ENCODE measurements around the gene PRF1.

Gene PRF1

DNA sequence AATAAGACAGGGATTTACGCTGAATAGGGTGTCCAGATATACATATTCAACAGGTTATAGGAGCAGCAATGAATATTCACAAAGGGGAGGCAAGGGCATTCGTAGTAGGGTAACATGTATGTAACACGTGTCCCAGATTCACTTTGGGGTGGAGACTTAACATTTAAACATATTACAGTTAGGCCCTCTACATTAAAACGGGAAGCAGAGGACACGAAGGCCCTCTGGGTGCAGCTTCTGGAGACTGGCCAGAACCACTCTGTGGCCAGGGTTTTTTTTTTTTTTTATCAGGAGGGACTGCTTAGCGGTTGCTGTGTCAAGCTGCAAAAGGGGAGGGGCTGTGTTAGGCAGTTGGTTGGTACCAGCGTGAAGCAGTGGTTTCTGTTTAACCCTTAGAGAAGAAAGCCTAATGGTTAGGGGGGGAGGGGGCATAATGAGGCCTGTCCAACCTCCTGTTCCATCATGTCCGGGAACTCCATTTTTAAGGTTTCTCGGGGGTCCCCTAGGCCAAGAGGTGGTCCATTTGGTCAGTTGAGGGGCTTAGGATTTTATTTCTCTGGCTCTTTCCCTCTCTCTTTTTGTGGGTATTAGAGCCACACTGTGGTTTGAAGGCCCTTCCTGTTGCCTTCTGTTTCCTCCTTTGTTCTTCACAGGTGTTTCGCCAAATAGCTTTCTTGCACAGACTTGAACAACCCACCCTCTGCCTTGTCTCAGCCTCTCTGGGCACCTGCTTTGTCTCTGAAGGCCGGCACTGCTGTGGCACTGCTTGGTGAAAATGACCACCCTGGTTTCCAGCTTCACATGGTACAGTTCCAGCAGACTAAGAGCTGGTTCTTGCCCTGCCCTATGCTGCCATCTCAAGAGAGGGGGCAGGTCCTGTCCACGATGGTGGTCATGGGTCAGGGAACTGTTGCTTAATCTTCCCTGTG is 26.4 kb downstream of the PRF1 start:
- H3K27ac ChIP-seq = no peak overlapping the region
- no peak for TF ChIP-seq ZFX (IDR thresholded peaks at IDR 0.05)

DNA sequence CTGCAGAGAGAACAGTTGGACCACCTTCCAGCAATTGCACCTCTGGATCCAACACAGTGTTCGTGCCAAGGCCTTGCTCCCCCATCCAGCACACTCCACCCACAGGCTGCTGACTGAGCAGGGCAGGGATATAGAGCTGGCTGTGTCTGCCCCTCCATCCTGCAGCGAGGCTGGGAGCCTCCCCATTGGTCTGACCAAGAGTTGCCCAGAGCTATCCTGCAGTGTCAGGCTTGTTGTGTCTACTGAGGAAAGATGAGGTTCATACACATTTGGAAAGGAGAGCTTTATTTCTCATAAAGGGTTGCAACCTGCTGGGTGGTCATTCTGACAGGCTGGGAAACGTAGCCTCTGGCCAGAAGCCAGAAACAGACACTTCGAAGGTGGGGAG is 27.1 kb downstream of the PRF1 start:
- no peak overlapping the region for H3K27ac ChIP-seq
- TF ChIP-seq ZFX (IDR thresholded peaks at IDR 0.05) = no peak

DNA sequence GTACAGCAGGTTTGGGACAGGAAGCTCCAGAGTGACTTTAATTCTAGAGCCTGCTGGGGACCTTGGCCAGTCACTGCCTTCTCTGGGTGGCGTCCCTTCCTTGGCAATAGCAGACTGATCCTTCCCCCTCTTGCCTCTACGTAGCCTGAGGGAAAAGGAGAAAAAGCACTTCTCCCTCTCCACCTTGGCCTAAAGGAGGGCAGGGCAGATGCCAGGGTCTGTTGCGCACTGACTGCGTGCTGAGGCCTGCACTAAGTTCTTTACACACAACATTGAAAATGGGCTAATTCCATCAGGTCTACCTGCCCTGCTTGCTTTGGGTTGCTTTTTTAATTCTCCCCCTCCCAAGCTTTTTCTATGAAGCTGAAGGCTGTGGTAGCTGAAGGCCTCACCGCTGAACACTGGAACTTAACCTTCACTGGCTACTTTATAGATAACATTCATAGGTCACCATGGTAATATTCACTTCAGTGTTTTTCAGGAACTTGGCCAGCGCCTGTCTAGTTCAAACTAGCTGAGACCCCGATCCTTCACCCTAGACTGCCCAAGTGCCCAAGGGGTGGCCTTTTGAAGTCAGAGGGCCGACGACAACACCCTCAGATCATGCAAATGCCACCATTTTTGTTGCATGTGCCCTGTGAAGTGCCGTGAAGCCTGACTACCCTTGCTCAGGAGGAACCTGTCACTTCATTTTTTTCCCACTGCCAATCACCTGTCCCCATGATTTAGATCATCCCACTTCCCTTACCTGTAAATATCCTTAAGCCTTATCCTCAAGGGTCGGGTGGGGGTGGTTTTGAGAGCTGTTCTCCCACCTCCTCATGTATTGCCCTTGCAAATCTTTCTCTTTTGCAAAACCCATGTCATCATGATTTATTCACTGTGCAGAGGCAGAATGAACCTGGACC is 28.7 kb downstream of the PRF1 start:
- H3K27ac ChIP-seq = no peak overlapping the region
- TF ChIP-seq, protein P1, sequence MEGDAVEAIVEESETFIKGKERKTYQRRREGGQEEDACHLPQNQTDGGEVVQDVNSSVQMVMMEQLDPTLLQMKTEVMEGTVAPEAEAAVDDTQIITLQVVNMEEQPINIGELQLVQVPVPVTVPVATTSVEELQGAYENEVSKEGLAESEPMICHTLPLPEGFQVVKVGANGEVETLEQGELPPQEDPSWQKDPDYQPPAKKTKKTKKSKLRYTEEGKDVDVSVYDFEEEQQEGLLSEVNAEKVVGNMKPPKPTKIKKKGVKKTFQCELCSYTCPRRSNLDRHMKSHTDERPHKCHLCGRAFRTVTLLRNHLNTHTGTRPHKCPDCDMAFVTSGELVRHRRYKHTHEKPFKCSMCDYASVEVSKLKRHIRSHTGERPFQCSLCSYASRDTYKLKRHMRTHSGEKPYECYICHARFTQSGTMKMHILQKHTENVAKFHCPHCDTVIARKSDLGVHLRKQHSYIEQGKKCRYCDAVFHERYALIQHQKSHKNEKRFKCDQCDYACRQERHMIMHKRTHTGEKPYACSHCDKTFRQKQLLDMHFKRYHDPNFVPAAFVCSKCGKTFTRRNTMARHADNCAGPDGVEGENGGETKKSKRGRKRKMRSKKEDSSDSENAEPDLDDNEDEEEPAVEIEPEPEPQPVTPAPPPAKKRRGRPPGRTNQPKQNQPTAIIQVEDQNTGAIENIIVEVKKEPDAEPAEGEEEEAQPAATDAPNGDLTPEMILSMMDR (conservative IDR thresholded peaks at IDR 0.05) = no peak
- no peak for TF ChIP-seq ZFX (IDR thresholded peaks at IDR 0.05)

DNA sequence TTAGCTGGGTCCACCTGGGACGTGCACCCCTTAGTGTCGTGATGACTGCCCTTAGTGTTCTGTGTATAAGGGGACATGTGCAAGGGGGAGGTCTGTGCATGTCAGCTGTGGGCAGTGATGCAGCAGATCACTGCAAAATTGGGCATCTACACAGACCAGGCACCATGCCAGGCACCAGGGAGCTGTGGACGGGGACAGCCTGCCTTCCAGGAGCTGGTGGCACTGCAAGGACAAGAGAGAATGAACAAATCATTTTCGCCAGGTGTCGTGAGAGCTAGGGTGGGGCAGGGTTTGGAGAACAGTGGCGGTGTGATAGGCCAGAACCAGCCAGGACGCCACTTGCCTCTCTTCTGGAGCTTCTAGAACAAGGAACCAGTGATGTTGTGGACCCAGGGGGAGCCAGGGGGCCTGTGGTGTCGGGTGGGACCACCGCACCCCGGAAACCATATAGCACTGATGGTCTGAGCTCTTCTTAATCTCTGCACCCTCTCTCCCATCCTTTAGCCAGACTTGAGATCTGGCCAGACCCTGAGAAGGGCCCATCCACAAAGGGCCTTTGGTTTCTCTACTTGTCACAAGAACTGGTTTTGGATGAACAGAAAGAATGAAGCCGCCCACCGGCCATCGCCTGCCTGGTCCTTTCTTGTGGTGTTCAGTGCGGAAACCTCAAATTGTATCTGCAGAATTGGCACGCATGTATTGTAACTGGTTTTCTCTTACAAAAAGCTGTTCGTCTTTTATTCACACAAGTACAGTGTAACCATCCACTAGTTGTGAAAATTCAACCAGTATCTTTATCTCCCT is 30.7 kb downstream of the PRF1 start:
- no peak overlapping the region for H3K27ac ChIP-seq
- no peak for TF ChIP-seq ZFX (IDR thresholded peaks at IDR 0.05)
- TF ChIP-seq, protein P1 (conservative IDR thresholded peaks at IDR 0.05) = no peak

DNA sequence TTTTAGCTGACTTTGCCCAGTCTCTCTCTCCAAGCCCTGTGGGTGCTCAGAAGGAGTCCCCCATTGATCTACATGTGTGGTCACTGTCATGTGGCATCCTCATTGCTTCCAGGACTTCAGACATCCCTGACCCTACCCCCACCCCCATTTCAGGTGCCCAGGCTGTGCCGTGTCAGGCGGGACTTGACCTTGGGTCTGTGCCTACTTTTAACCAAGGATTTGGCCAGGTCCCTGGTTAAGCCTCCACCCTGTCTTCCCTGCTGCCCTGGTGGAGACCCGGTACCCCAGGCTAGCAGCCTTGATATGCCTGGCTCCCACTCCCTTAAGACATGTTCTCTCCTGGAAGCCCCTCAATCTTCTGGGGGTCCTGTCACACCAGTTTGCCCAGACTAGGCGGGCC is 31.3 kb downstream of the PRF1 start:
- TF ChIP-seq, protein P1 (conservative IDR thresholded peaks at IDR 0.05) = no peak
- TF ChIP-seq ZFX (IDR thresholded peaks at IDR 0.05) = no peak
- H3K27ac ChIP-seq = no peak overlapping the region

DNA sequence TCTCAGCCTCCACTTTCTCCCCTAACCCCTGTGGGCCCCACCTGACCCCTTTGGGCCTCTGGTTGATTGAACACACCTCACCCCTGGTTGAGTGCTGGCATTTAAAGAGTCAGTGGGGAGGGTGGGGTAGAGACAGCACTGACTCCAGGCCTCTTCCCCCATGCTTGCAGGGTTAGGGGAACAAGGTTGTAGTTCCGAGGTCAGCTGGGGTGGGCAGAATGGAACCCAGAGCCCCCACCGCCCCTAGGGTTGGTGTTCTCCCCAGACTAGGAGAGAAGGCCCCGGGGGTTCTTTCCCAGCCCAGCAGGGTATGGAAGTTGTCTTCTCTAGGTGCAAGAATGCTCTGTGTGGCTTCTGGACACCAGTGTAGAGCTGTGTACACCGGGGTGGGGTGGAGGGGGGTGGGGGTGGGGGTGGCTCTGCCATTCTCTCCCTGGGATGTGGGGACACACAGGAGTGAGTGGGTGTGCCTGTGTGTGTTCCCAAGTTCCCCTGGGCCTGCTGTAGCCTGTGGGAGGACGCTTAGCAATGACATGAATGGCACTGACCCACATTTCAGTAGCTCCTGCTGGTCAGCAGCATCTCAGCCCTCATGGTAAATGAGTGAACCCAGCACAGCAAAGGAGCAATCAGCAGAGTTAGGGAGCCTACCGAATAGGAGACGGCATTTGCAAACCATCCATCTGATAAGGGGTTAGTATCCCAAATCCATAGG is 33.6 kb downstream of the PRF1 start:
- TF ChIP-seq, protein P1 (conservative IDR thresholded peaks at IDR 0.05) = no peak
- TF ChIP-seq ZFX (IDR thresholded peaks at IDR 0.05) = no peak
- H3K27ac ChIP-seq = no peak overlapping the region

DNA sequence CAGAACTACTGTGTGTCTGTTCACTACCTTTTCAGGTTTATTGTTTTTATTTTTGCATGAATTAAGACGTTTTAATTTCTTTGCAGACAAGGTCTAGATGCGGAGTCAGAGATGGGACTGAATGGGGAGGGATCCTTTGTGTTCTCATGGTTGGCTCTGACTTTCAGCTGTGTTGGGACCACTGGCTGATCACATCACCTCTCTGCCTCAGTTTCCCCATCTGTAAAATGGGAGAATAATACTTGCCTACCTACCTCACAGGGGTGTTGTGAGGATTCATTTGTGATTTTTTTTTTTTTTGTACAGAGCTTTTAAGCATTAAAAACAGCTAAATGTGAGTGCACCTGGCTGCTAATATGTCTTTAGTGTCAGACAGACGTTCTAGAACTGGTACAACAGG is 34.4 kb downstream of the PRF1 start:
- TF ChIP-seq, protein P1 (conservative IDR thresholded peaks at IDR 0.05) = no peak
- no peak for TF ChIP-seq ZFX (IDR thresholded peaks at IDR 0.05)
- no peak overlapping the region for H3K27ac ChIP-seq

All from C4-2B (cell line).